ENCODE data around the gene ADARB2.

The ADARB2 gene

DNA sequence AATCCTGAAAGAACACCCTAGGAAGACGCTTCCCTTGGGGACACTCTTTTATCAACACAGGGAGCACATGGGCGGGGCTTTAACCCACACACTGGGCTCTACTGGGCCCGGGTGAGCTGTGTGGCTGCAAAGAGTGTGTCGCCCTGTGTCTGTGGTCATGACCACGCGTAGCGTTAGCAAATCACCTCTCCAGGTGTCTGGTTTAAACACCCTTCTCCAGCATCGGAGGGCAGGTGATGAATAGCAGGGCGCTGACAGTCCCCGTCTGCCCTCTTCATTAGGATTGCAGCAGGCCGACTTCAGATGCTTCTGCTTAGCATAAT lies 127.7 kb downstream of the ADARB2 start:
- DNase-seq = no peak

DNA sequence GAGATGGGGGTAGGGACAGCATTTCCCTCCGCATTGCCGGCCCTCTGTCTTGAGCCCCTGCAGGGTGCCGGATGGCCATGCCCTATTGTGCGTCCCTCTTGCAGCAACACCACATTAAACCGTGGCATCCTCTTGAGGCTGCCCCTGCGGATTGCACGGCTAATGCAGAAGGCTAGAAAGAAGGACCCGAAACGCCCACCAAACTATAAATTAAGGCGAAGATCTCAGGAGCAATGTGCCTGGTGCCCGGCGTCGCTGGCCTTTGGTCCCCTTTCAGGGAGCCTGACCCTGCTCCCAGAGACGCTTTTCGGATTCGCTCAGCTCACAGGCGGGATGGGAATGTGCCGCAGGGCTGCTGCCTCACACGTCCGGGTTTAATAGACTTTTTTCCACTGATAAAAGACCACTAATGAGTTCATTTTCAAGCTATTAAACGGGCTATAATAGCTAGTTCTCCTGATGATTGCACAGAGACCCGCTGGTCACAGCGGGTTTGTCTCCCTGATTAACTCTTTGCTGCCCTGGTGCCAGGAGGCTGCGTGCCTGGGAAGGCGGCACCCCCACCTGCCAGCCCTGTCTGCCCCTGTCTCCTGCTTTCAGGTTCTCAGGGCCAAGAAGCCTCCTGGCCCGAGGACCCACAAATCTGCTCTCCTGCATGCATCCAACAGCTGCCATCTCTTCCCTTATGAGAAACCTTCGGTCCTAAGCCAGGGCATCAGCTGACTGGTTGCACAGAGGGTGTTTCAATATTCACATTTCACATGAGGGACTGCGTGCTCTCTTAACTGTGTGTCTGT lies 128.3 kb downstream of the ADARB2 start:
- no peak for DNase-seq

DNA sequence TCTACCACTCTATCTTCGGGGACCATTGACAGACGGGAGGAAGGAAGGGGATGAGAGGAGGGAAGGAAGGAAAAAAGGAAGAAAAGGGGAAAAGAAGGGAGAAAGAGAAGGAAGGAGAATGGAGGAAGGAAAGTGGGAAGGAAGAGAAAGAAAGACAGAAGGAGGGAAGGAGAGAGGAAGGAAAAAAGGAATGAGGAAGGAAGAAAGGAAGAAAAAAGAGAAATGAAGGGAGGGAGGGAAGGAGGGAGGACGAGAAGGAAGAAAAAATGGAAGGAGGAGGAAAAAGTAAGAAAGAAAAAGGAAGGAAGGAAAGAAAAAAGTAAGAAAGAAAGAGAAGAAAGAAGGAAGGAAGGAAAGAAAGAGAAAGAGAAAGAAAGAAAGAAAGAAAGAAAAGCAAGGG lies 128.9 kb downstream of the ADARB2 start:
- DNase-seq = no peak

DNA sequence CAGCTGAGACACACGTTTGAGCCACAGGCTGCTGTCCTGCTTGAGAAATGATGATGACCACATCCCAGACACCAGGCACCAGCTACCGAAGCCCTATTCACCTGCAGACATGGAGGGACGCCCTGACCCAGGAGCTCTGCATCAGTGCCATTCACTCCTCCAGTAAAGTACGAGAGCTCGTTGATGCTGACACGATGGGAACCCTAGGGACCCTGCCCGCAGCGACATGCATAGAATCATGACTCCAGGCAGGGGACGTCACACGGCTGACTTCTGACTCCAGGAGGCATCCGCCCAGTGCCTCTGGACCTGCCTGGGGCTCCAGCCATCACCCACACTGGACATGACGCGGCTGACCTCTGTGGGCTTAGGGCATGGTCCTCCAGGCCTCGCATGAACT lies 129.9 kb downstream of the ADARB2 start:
- DNase-seq = no peak

DNA sequence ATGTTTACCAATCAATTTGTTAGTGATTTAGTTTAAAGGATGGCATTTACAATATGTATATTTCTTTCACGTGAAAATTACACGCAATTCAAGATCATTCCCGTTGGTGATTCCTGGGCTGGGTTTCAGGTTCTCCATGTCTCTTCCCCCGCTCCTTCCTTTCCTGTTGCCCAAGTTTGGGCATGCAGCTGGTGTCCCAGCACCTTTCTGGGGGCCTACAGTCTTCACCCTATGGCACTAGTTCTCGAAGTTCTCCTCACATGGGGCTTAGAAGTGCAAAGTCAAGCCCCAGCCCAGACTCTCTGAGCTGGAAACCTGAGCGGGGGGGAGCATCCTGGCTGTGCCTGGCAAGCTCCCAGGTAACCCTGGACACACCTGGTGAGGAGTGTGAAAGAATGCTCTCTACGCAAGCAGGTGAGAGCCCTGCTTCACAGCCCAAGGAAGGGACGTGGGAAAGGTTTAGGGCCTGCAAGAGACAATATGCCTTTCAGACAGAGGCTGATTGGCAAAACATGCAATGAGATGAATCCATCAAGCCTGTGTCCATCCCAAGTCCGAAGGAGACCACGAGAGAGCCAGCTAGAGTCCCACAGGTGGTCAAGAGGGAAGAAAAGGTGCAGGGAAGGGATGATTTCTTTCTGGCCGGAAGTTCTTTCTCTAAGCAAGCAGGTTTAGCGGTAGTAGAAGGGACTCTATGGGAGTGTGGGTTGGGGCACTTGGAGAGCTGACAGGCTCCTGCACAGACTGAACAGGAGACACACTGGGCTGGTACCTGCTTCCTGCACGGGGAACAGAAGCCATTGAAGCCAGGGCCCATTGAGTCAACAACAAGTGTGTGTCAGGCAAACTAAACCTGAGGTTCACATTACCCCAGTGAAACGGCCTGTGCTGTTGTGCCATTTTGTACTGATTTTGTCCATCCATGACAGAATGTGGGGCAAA lies 131.1 kb downstream of the ADARB2 start:
- DNase-seq = no peak

DNA sequence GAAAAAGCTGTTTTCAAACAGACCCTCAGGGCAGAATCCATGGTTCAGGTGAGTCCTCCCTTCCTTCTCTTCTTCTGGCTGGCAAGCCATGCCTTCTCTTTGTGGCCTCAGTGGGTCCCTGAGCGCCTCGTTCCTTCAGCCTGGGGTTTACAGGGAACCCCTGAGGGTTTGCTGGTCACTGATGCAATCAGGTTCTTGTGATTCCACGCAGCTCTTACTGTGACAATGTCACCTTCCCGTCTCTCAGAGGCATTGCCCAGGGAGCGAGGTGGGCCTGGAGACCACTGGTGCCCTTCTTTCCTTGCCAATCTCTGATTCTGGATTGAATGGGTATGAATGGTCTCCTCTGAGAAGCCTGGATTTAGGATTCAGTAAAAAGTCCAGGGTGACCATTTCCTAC lies 132.2 kb downstream of the ADARB2 start:
- DNase-seq = no peak

DNA sequence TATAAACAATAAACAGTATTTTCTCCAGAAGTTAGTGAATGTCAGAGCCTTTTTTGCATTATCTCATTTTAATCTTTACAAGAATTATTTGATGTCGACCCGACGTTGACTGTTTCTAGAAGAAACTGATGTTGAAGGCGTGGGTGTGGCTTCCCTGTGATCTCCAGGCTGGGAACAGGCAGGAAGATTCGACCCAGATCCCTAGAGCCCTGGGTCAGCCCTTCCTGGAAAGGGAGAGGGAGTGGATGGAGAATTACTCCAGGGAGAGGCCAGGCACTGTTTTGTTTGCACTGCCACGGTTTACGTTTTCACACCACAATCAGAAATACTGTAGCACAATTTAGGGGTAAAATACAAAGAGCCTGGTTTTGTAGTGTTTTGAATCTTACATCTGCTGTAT lies 133.1 kb downstream of the ADARB2 start:
- DNase-seq = no peak

DNA sequence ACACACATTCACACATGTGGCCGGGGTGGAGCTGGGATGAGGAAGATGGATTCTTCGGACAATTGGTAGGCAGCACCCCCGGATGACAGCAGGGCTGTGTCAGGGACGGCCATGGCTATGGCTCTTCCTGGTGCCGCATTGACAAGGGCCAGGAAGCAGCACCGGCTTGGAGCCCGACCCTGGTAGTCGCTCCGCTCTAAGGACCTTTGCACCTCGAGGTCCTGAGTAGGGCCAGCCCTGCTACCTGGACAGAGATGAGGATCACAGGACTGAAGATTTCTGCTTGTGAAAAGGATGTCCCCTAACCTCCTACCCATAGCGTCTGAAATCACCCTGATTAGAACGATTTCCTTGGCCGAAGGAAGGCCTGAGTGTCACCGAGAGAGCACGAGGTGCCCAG lies 134.1 kb downstream of the ADARB2 start:
- no peak for DNase-seq

DNA sequence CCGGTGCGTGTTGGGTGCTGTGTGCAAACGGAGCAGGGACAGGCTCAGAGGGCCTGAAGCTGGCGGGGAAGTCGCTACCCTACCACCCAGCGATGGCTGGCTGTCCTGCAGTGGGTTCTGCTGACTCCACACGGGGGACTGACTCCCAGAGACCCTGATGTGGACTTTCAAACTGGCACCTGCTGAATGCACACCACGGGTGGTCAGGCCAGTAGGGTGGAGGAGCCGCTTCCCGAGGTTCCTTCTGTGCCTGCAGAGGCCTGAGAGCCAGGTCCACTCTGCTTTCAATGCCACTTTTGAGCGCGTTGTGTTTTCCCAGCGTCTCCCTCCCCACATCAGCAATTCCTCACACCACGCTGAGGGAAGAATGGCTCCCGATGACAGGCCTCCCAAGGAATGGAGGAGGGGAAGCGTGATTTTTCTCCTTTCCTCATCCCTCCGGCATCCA lies 135.3 kb downstream of the ADARB2 start:
- no peak for DNase-seq

DNA sequence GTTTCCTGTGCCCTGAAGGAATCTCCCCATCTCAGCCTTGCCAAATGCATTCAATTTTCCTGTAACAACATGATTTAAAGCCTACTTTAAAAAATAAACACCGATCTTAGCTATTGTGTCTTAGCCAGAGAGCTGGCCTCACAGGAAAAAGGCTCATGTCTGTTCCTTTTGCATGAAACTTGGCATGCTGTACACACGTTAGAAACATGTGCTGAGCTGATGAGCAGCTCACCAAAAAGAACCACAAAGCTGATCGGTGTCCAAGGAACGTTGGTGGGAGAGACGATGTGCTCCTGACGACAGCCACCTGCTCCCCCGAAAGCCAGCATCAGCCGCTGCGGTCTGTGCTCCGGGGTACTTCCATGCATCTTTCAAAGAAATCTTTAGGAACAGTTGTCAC lies 135.9 kb downstream of the ADARB2 start:
- DNase-seq = no peak

DNA sequence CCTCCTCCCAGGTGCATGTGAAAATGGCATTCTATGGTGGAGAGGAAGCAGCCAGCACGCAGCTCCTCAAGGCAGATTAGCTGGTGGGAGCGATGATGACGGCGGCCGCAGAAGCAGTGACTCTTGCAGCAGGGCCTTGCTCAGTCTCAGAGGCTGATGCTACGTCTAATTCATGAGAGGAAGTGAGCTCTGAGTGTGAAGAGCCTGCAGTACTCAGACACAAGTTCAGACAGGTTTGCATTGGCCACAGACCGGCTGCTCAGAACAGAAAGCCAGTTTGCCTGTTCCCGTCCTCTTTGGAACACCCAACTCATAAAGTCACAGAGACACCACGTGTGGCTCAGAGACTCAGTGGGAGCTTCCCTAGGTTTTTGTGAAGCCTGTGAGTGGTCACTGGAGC lies 136.5 kb downstream of the ADARB2 start:
- DNase-seq = no peak

DNA sequence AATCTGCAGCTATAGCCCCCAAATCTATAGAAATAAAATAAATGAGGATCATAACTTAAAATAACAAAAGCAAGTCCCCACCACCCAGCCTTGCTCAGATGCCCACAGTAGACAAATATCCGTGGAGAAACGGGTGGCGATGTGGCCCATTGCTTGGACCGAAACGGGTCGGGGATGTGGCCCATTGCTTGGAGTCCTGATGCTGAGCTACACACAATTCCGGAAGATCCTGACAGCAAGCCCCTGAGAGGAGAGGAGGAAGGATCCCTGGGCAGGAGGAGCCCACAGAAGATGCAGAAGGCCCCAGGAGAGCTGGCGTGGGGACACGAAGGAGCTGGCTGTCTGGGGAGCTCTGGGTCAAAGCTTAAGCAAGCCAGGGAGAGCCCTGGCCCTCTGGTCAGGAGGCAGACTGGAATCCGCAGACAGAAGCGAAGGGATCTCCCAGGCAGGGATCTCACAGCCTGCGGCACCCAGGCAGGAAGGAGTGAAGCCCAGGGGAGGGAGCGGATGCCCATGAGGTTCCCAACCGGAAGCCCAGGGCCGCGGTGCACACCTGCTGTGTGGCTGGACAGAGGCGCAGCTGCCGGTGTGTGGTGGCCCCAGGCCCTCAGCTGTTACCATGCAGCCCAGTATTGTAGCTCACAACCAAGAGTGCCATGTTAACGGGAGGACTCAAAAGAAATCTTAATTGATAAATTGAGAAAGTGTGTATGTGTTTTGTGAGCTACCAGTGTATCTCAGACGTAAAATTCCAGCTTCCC lies 138.8 kb downstream of the ADARB2 start:
- DNase-seq = no peak

DNA sequence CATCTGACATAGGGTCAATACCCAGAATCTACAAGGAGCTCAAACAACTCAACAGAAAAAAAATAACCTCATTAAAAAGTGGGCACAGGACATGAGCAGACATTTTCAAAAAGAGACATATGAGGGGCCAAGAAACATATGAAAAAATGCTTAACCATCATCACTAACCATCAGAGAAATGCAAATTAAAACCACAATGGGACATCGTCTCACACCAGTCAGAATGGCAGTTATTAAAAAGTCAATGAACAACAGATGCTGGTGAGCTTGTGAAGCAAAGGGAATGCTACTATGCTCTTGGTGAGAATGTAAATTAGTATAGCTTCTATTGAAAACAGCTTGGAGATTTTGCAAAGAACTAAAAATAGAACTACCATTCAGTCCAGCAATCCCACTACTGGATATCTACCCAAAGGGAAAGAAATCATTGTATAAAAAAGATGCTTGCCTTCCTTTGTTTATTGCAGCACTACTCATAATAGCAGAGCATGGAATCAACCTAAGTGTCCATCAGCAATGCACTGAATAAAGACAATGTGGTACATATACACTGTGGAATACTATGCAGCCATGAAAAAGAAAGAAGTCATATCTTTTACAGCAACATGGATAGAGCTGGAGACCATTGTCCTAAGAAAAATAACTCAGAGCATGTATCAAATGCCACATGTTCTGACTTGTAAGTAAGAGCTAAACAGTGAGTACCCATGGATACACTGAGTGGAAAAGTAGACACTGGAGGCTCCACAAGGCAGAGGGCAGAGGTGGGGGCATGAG lies 139.8 kb downstream of the ADARB2 start:
- no peak for DNase-seq

DNA sequence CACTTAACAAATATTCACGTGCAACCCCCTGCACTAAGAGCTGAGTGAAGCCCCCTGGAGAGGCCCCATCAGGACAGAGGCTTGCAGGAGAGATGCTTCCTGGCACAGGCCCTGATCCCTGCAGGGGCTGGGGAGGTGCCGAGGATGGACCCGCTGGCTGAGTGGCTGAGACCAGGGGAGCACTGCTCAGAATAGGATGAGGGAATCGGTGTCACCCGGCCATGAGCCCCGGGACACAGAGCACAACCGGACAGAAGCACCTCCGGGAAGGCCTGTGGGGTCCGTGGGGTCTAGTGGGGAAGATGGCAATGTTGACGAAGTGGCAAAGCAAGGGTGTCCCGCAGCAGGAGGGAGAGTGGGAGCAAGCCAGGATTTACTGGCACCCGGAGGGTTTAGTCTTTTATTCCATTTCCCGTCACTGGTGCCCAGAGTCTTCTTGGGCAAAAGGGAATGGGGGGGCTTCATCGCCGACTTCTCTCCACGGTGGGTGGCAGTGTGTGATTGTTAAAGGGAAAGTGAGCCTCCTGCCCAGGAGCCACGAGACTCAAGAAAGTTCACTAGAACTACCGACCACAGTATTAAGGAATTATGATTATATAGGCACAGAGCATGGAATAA lies 140.7 kb downstream of the ADARB2 start:
- DNase-seq = no peak

DNA sequence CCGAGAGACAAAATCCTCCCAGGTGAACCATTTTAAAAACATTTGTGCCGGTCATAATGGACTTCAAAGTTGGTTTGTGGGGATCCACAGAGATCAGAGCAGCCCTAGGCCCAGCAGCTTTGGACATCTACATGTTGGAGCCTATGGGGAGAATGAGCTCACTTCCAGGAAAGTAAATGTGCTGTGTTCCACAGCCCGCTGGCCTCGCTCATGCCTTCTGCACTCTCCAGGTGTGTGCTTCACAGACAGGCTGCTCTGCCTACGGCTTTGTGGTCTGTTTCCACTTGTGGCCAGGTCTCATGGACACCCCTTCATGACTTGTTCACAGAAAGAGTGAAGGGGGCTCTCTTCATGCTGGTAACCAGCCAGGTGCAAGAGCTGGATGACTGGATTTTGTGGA lies 141.6 kb downstream of the ADARB2 start:
- no peak for DNase-seq

DNA sequence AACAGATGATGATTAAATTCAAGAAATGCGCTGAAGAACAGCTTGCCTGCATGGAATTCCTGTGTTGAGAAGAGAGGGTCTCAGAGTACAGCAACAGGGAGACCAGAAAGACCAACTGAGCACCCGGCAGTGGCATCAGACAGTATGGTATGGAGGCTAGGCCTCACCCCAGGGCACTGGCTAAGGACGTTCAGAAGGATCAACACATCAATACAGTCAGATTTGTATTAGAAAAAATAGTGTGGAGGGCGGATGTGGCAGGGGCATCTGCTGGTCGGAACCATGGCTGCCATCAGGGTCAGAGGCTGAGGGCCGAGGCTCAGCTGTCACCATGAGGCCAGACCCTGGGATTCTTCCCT lies 142.1 kb downstream of the ADARB2 start:
- DNase-seq = no peak

DNA sequence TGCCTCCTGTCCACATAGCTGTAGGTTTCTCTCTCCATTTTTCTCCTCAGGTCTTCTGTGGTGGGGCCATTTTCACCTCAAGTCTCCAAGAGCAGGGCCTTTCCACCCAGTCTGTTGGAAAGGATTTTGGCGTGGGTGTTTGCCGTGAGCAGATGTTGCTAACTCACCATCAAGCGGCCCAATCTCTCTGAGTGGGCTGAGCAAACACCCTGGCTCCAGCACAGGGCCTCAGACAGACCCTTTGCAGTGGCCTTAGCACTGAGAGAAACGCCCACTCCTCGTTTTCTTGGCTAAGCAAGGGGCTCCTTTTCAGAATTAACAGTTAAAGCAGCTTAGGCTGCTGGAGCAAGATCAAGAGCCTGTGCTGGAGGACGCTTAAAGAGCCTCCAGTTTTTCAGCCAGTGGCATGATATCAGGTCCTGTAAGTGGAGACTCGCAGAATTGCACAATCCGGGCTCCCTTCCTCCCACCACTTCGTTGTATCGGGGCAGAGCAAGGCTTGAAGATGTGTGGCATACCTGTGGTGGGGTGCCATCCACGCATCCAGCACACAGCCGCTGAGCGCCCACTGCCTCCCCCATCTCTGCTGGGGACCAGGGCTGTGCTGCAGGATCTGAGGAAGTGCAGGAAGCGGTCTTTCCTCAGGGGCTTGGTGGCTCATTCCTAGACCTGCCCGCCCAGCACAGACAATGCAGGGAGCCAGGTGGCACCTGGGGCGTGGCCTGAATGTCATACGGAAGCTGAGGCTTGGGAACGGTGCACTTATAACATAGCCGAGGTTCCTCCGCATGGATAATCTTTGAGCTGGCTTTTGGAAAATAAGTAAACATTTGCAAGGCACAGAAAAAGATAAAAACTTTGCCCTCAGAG lies 142.7 kb downstream of the ADARB2 start:
- DNase-seq = peak; percentile 40

DNA sequence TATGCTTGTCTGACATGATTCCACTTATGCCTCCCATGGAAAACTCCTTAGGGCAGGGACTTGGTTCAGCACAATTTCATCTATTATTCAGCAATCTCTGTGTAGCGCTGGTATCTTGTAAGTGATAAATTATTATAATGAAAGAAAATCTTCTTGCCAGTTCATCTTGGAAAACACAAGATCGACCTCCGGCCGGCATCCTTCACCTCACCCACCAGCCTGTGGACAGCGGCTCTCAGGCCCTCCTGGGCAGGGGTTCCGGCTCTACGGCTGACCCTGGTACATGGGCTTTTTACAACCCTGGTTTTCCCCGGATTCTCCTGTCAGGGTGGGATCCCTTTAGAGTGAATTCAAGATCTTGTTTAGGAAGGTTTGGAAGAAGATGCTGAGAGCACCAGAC lies 145.6 kb downstream of the ADARB2 start:
- DNase-seq = no peak

DNA sequence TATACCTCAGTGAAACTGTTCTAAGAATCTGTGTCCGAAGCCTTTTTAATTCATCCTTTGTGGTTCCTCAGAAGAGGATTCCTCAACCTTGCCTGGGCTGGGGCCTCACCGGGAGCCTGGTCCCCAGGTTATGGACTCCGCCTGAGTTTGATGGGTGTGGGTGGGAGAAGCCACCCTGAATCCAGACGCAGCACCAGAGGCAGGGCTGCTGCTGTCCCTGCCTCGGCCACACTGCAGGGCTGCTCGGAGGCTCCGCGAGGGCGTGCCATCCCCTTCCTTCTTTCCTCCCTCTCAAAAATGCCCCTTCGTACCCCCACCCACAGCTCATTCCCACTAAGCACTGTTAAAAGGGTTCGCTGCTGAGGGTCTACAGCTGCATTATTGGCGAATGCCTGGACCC lies 146.3 kb downstream of the ADARB2 start:
- no peak for DNase-seq

DNA sequence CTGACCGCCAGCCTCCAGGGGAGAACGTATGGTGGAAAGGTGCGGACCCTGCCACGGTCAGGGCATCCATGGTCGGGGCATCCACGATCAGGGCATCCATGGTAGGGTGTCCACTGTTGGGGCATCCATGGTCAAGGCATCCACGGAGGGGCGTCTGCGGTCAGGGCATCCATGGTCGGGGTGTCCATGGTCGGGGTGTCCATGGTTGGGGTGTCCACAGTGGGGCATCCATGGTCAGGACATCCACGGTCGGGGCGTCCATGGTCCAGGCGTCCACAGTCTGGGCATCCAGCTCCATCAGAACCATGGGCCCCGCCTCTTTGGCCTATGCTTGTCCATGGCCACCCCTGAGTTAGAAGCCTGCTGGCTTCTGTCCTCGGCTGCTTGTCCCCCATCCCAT lies 148.1 kb downstream of the ADARB2 start:
- DNase-seq = no peak

DNA sequence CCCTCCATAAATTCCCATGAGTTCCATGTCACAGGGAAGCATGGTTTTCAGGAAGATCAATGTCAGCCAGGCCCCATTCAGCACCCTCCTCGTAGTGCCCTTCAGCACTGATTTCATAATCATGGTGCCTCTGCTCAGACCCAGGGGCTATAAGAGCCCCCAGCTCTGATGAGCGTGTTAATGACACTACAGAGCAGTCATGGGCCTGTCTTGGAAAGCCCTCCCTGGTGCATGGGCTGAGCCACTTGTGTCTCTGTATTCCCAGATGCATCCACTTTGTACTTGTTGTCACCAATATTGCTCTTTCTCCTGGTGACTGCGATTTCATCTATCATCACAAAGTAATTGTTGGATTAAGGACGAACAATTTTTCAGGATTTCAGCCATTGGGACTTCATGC lies 154.6 kb downstream of the ADARB2 start:
- DNase-seq = no peak
